GM23248 (cell line): Measurements from ENCODE around the gene FGF14. TPM values are rescaled to one million over a fixed set of nuclear protein-coding genes. Genes with fewer than 3 reads are reported as not detected.

ENCODE experiments used
- DNase-seq: peaks from one replicate; pipeline ENCODE4 v3.0.0-alpha.2; 2015
- H2AFZ ChIP-seq: fragments of 200-600 bp; sonication (generic); 2 replicates; pipeline ENCODE4 v1.6.1; 2016; ENCODE audit warnings: antibody characterized with exemption
- H3F3A ChIP-seq: fragments of 200-600 bp; sonication (generic); 2 replicates; pipeline ENCODE4 v1.6.1; 2016; ENCODE audit warnings: mild to moderate bottlenecking, antibody characterized with exemption, mixed run types; ENCODE audit not compliant: insufficient read depth
- H3K27ac ChIP-seq: fragments of 200-600 bp; sonication (generic); 2 replicates; pipeline ENCODE4 v1.5.1; 2016; ENCODE audit warnings: mild to moderate bottlenecking
- H3K27me3 ChIP-seq: fragments of 200-600 bp; sonication (generic); replicated peaks from 2 replicates; pipeline ENCODE4 v1.6.1; 2016; ENCODE audit warnings: mild to moderate bottlenecking; ENCODE audit not compliant: insufficient read depth
- H3K36me3 ChIP-seq: fragments of 200-600 bp; sonication (generic); 2 replicates; pipeline ENCODE4 v1.6.1; 2016; ENCODE audit warnings: low read depth, mild to moderate bottlenecking
- H3K4me1 ChIP-seq: fragments of 200-600 bp; sonication (generic); 2 replicates; pipeline ENCODE4 v1.6.1; 2016; ENCODE audit warnings: mild to moderate bottlenecking; ENCODE audit not compliant: insufficient read depth
- H3K4me2 ChIP-seq: fragments of 200-600 bp; sonication (generic); one replicate; pipeline ENCODE4 v1.6.1; 2016; ENCODE audit warnings: mild to moderate bottlenecking; ENCODE audit not compliant: unreplicated experiment
- H3K4me3 ChIP-seq: fragments of 200-600 bp; sonication (generic); 2 replicates; pipeline ENCODE4 v1.5.1; 2016; ENCODE audit warnings: mild to moderate bottlenecking
- H3K79me2 ChIP-seq: fragments of 200-600 bp; sonication (generic); 2 replicates; pipeline ENCODE4 v1.6.1; 2016; ENCODE audit warnings: mild to moderate bottlenecking; ENCODE audit not compliant: insufficient read depth
- H3K9ac ChIP-seq: fragments of 200-600 bp; sonication (generic); 2 replicates; pipeline ENCODE4 v1.6.1; 2016; ENCODE audit warnings: mild to moderate bottlenecking
- H3K9me2 ChIP-seq: fragments of 200-600 bp; sonication (generic); 2 replicates; pipeline ENCODE4 v1.6.1; 2016; ENCODE audit warnings: mixed run types, mild to moderate bottlenecking, moderate library complexity; ENCODE audit not compliant: insufficient read depth
- H3K9me3 ChIP-seq: fragments of 200-600 bp; sonication (generic); one replicate; pipeline ENCODE4 v1.6.1; 2017; ENCODE audit warnings: low read depth
- H4K20me1 ChIP-seq: fragments of 200-600 bp; sonication (generic); 2 replicates; pipeline ENCODE4 v1.6.0; 2016; ENCODE audit not compliant: insufficient read depth
- EZH2 ChIP-seq: fragments of 200-600 bp; sonication (generic); IDR thresholded peaks from 2 replicates; pipeline ENCODE4 v1.6.1; 2018; ENCODE audit warnings: antibody characterized with exemption, mild to moderate bottlenecking; ENCODE audit not compliant: insufficient read depth, poor library complexity, severe bottlenecking
- EZH2phosphoT487 ChIP-seq: fragments of 200-600 bp; sonication (generic); IDR thresholded peaks from 2 replicates; pipeline ENCODE4 v1.6.1; 2018; ENCODE audit warnings: antibody characterized with exemption, moderate library complexity, mild to moderate bottlenecking, low read depth; ENCODE audit not compliant: insufficient read depth
- WGBS, 2 experiments: methylation state at CpG; one replicate each; pipeline ENCODE4 v1.1.6; 2015 to 2017; ENCODE audit warnings: low lambda C conversion rate in 2 of 2, low coverage in 1 of 2; ENCODE audit errors: missing lambda C conversion rate in 2 of 2; 5-methylcytosine and 5-hydroxymethylcytosine counted together
- in situ Hi-C: fragments of 300-500 bp; cut with MboI; formaldehyde crosslinking; loops from 2 replicates; pipeline ENCODE4 v1.15.0; 2020
- polyA plus RNA-seq: library from polyadenylated mRNA; unstranded; fragments of >200 nt; fragmentation: Nextera tagmentation; extraction: Ambion mirVana; gene quantifications from 2 replicates; pipeline ENCODE4 v1.2.1, GENCODE V29; 2016
- total RNA-seq: library from RNA; depleted of rRNA; stranded (reverse); fragments of >200 nt; shearing (Covaris generic); gene quantifications from 2 replicates; pipeline ENCODE4 v1.2.3, GENCODE V29; 2014

The FGF14 gene
- total and polyA plus RNA-seq, 2 experiments from 2014 or later: 1.9 TPM; not detected in 1

DNA sequence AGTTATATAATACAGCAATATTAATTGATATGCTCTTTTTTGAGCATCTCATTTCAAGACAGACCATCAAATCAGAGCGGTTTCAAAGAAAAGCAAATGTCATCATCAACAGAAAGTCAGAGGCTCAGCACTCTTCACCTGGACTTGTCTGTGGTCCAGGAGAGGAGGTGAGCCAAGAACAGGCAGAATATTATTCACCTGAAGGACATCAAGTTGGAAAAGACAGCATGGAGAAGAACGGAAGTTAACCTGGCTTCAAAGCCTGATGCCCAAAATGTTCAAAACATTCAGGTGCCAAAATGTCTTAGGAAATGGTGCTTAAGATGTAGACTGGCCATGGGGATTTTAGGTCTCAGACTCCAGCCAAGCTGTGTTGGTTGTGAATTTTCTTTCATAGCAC lies 40.7 kb downstream of the FGF14 start:
- Histone ChIP-seq H3K27ac (no peak overlapping the region), H3K4me3 (no peak overlapping the region), H3K4me1 (no peaks in the 10 kb centered on the region), H3K4me2 (no peak overlapping the region), H3K9me2 (no peaks in the 10 kb centered on the region), H3K36me3 (no peaks in the 10 kb centered on the region), H3K79me2 (no peaks in the 10 kb centered on the region), H3K9me3 (no peaks in the 10 kb centered on the region), H4K20me1 (no peaks in the 10 kb centered on the region), H3K9ac (no peak overlapping the region), H3F3A (no peaks in the 10 kb centered on the region), H3K27me3 (peaks cover 8% of the 10 kb centered on the region; the same call in 1 of the 2 replicates), H2AFZ (no peak overlapping the region)
- 50 to 67% methylated on average over 2 of the region's 2 CpGs for WGBS, 2 experiments
- TF ChIP-seq EZH2 (no peak), EZH2phosphoT487 (no peak)
- in situ Hi-C loops: no loop called here
- DNase-seq: no peak

DNA sequence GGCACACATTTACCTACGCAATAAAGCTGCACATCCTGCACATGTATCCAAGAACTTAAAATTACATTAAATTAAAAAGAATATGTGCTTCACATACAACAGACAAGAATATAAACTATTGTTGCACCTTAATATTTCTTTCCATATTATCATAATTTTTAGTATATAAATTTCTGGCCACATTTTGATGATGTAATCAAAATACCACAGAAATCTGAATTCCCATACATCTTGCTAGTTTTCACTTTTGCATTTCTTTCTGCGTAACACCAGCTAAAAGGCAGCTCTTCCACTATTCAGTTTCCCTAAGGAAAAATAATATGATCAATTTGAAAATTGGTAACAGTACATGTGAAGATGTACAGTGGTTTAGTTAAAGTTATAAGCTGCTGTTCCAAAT lies 42.6 kb downstream of the FGF14 start:
- Histone ChIP-seq H3K27me3 (peaks cover 8% of the 10 kb centered on the region; the same call in 1 of the 2 replicates), H3K4me3 (no peak overlapping the region), H3K27ac (no peak overlapping the region), H3K4me1 (no peaks in the 10 kb centered on the region), H3K4me2 (no peak overlapping the region), H3K36me3 (no peaks in the 10 kb centered on the region), H3F3A (no peaks in the 10 kb centered on the region), H3K79me2 (no peaks in the 10 kb centered on the region), H2AFZ (no peak overlapping the region), H3K9me2 (no peaks in the 10 kb centered on the region), H4K20me1 (no peaks in the 10 kb centered on the region), H3K9me3 (no peaks in the 10 kb centered on the region), H3K9ac (no peak overlapping the region)
- WGBS, 2 experiments: 71 to 72% methylated on average over 2 of the region's 2 CpGs
- TF ChIP-seq EZH2: no peak
- no peak for TF ChIP-seq EZH2phosphoT487
- no peak for DNase-seq
- in situ Hi-C loops: no loop called here

- TF ChIP-seq EZH2phosphoT487 (no peak), EZH2 (no peak)
- H2AFZ ChIP-seq: no peak overlapping the region
- in situ Hi-C loops: no loop called here
- H3K36me3 ChIP-seq: no peaks in the 10 kb centered on the region
- no peaks in the 10 kb centered on the region for H3K27me3 ChIP-seq
- no peak overlapping the region for H3K27ac ChIP-seq
- H3K4me3 ChIP-seq: no peak overlapping the region
- DNase-seq: no peak
- no peaks in the 10 kb centered on the region for H3K9me3 ChIP-seq
- H3K4me2 ChIP-seq: no peak overlapping the region
- no peaks in the 10 kb centered on the region for H3K79me2 ChIP-seq
- WGBS, 2 experiments: 52 to 63% methylated on average over 3 of the region's 3 CpGs
- H4K20me1 ChIP-seq: no peaks in the 10 kb centered on the region
- H3K9ac ChIP-seq: no peak overlapping the region
- no peaks in the 10 kb centered on the region for H3K9me2 ChIP-seq
- no peaks in the 10 kb centered on the region for H3K4me1 ChIP-seq
- H3F3A ChIP-seq: no peaks in the 10 kb centered on the region
These were observed 46.6 kb downstream of the FGF14 start for GRCh38 chr13:102355251-102355650.

DNA sequence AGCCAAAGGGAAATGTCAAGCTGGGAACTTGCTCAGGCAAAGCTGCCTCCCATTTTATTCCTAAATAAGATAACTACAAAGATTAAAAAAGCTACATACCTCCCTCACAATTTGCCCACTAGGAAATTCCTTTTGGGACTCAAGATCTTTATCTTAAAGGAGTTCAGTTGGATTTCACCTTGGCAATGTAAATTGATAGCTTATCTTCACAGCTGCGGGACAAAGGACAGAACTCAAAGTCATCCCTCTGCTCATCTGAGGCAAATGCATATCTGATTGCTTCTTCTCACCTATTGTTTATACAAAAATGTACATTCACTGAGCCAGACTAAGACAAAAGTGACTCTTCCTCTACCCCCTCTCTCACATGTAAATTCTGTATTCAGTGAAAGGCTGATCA lies 47.8 kb downstream of the FGF14 start:
- Histone ChIP-seq H3K9me3 (no peaks in the 10 kb centered on the region), H4K20me1 (no peaks in the 10 kb centered on the region), H3K4me1 (no peaks in the 10 kb centered on the region), H3K9ac (no peak overlapping the region), H3K9me2 (no peaks in the 10 kb centered on the region), H3K4me3 (no peak overlapping the region), H3K36me3 (no peaks in the 10 kb centered on the region), H3K4me2 (no peak overlapping the region), H3K27me3 (no peaks in the 10 kb centered on the region), H3F3A (no peaks in the 10 kb centered on the region), H2AFZ (no peak overlapping the region), H3K27ac (no peak overlapping the region), H3K79me2 (no peaks in the 10 kb centered on the region)
- in situ Hi-C loops: no loop called here
- no peak for DNase-seq
- TF ChIP-seq EZH2 (no peak), EZH2phosphoT487 (no peak)
- 66 to 72% methylated on average over 1 of the region's 1 CpG for WGBS, 2 experiments

- H3K4me3 ChIP-seq: no peak overlapping the region
- H3K4me1 ChIP-seq: no peaks in the 10 kb centered on the region
- H3K4me2 ChIP-seq: no peak overlapping the region
- H4K20me1 ChIP-seq: no peaks in the 10 kb centered on the region
- no peaks in the 10 kb centered on the region for H3K9me3 ChIP-seq
- H3K79me2 ChIP-seq: no peaks in the 10 kb centered on the region
- no peak for DNase-seq
- no peak for TF ChIP-seq EZH2phosphoT487
- TF ChIP-seq EZH2: no peak
- no peak overlapping the region for H2AFZ ChIP-seq
- H3K36me3 ChIP-seq: no peaks in the 10 kb centered on the region
- no peaks in the 10 kb centered on the region for H3K27me3 ChIP-seq
- 47 to 48% methylated on average over 5 of the region's 5 CpGs for WGBS, 2 experiments
- no peaks in the 10 kb centered on the region for H3F3A ChIP-seq
- no peak overlapping the region for H3K27ac ChIP-seq
- no peaks in the 10 kb centered on the region for H3K9me2 ChIP-seq
- no peak overlapping the region for H3K9ac ChIP-seq
- in situ Hi-C loops: no loop called here
These were observed 50.3 kb downstream of the FGF14 start for GRCh38 chr13:102351521-102351920.
